Endothelial cell of umbilical vein (primary cell): Measurements from ENCODE around the gene CYP27A1. TPM values are rescaled to one million over a fixed set of nuclear protein-coding genes. Genes with fewer than 3 reads are reported as not detected.

Experiments
- BruUV-seq: library from RNA; stranded (reverse); fragments of 400-500 nt; replicated peaks from 2 replicates; lab custom pipeline; 2021; lab: Mats Ljungman, UMichigan
- CTCF ChIA-PET: fragments of 300-600, 350-600 bp; sonication (Branson Sonifier 250); formaldehyde crosslinking; loops from one replicate; lab custom pipeline; 2021; ENCODE audit warnings: antibody characterized with exemption, inconsistent platforms; lab: Charles Lee
- POLR2A ChIA-PET: fragments of 300-600, 350-600 bp; sonication (Branson Sonifier 250); formaldehyde crosslinking; loops from one replicate; lab custom pipeline; 2021; ENCODE audit warnings: antibody characterized with exemption, inconsistent platforms; lab: Charles Lee
- DNase-seq: peaks from one replicate; pipeline ENCODE4 v3.0.0-alpha.2; 2011; ENCODE audit warnings: low read depth, low spot score
- FAIRE-seq: peaks from 2 replicates; lab custom pipeline; 2011; peaks lifted over from hg19 to GRCh38; lab: Jason Lieb, UNC
- H2AFZ ChIP-seq: 2 replicates; pipeline ENCODE4 v1.6.0; 2012; ENCODE audit warnings: low read depth, low read length, control low read depth, inconsistent platforms
- H3K27ac ChIP-seq: 2 replicates; pipeline ENCODE4 v1.5.1; 2011; ENCODE audit warnings: low read depth, mild to moderate bottlenecking, control low read depth, low read length, moderate library complexity; ENCODE audit not compliant: insufficient read depth
- H3K27me3 ChIP-seq, 2 experiments: 2 replicates each; pipeline versions ENCODE4 v1.6.0 to v1.6.1; 2011; ENCODE audit warnings: low read length in 2 of 2, mixed read lengths in 1 of 2; ENCODE audit not compliant: control insufficient read depth in 2 of 2, insufficient read depth in 2 of 2
- H3K36me3 ChIP-seq, 2 experiments: 2 replicates in 1 of 2; 3 replicates in 1 of 2; pipeline ENCODE4 v1.5.1; 2011; ENCODE audit warnings: low read length in 2 of 2, mild to moderate bottlenecking in 1 of 2, moderate library complexity in 1 of 2; ENCODE audit not compliant: control insufficient read depth in 2 of 2, insufficient read depth in 2 of 2; ENCODE audit errors: extremely low read depth in 1 of 2
- H3K4me1 ChIP-seq: 3 replicates; pipeline ENCODE4 v1.5.1; 2011; ENCODE audit warnings: mild to moderate bottlenecking, low read length; ENCODE audit not compliant: control insufficient read depth, insufficient read depth; ENCODE audit errors: extremely low read depth
- H3K4me2 ChIP-seq: 2 replicates; pipeline ENCODE4 v1.6.1; 2011; ENCODE audit warnings: low read length, control low read depth, mixed read lengths; ENCODE audit not compliant: insufficient read depth
- H3K4me3 ChIP-seq, 3 experiments: fragments of 200-600 bp in 1 of 3; sonication (generic), shearing (Covaris generic) in 1 of 3; replicated peaks in 1 of 3; 2 replicates each; pipeline ENCODE4 v1.5.1; 2011 to 2016; ENCODE audit warnings: control low read depth in 3 of 3, low read length in 3 of 3, mild to moderate bottlenecking in 2 of 3, inconsistent platforms in 1 of 3, low read depth in 1 of 3, moderate library complexity in 1 of 3; ENCODE audit not compliant: insufficient read depth in 1 of 3
- H3K79me2 ChIP-seq: 2 replicates; pipeline ENCODE4 v1.6.0; 2012; ENCODE audit warnings: low read length, inconsistent platforms; ENCODE audit not compliant: control insufficient read depth, insufficient read depth
- H3K9ac ChIP-seq: replicated peaks from 2 replicates; pipeline ENCODE3; 2011; ENCODE audit warnings: low read length, control low read depth; ENCODE audit not compliant: insufficient read depth; ENCODE audit errors: extremely low read depth
- H3K9me1 ChIP-seq: replicated peaks from 3 replicates; pipeline ENCODE4 v1.6.0; 2011; ENCODE audit warnings: mild to moderate bottlenecking, low read length; ENCODE audit not compliant: control insufficient read depth, insufficient read depth; ENCODE audit errors: extremely low read depth
- H3K9me3 ChIP-seq: replicated peaks from 2 replicates; pipeline ENCODE4 v1.5.1; 2012; ENCODE audit warnings: low read length, inconsistent platforms; ENCODE audit not compliant: control insufficient read depth, insufficient read depth
- H4K20me1 ChIP-seq: replicated peaks from 2 replicates; pipeline ENCODE3; 2011; ENCODE audit warnings: mild to moderate bottlenecking, low read length; ENCODE audit not compliant: control insufficient read depth, insufficient read depth; ENCODE audit errors: extremely low read depth
- CTCF ChIP-seq, 2 donors: IDR thresholded peaks; 1 replicate in 1 of 2; 2 replicates in 1 of 2; pipeline ENCODE4 v1.5.1; 2011; ENCODE audit warnings: low read length in 2 of 2, mild to moderate bottlenecking in 2 of 2, moderate library complexity in 2 of 2, control low read depth in 1 of 2, inconsistent platforms in 1 of 2, low read depth in 1 of 2; ENCODE audit not compliant: insufficient read depth in 1 of 2; ENCODE audit errors: extremely low read depth in 1 of 2
- EZH2 ChIP-seq: IDR thresholded peaks from 2 replicates; pipeline ENCODE4 v1.6.1; 2012; ENCODE audit warnings: borderline replicate concordance, low read depth, mild to moderate bottlenecking, moderate library complexity, low read length, inconsistent platforms; ENCODE audit not compliant: severe bottlenecking
- FOS ChIP-seq: IDR thresholded peaks from 2 replicates; pipeline ENCODE4 v1.6.1; 2011; ENCODE audit warnings: mild to moderate bottlenecking, low read length, moderate library complexity, borderline replicate concordance; ENCODE audit not compliant: insufficient read depth
- GATA2 ChIP-seq: IDR thresholded peaks from 2 replicates; pipeline ENCODE4 v1.7.0; 2011; ENCODE audit warnings: low read depth, mild to moderate bottlenecking, moderate library complexity, mixed read lengths, low read length; ENCODE audit not compliant: insufficient read length, insufficient read depth
- JUN ChIP-seq: IDR thresholded peaks from 2 replicates; pipeline ENCODE4 v1.6.1; 2011; ENCODE audit warnings: borderline replicate concordance, low read depth; ENCODE audit not compliant: insufficient read length, insufficient read depth
- MYC ChIP-seq: IDR thresholded peaks from one replicate; pipeline ENCODE4 v1.6.1; 2011; ENCODE audit warnings: mild to moderate bottlenecking, low read depth, low read length
- POLR2A ChIP-seq: IDR thresholded peaks from 2 replicates; pipeline ENCODE4 v1.6.1; 2012; ENCODE audit warnings: low read depth, mild to moderate bottlenecking, control low read depth, low read length
- POLR2AphosphoS5 ChIP-seq: IDR thresholded peaks from 2 replicates; pipeline ENCODE4 v1.6.1; 2012; ENCODE audit warnings: low read depth, mild to moderate bottlenecking, control low read depth, low read length, moderate library complexity; ENCODE audit not compliant: insufficient read depth
- dilution Hi-C: fragments of 300-500 bp; cut with MboI; formaldehyde crosslinking; loops from one replicate; pipeline ENCODE4 v1.15.0; 2019; ENCODE audit warnings: low sequenced_read_pairs; ENCODE audit not compliant: extremely low pct_ligation_motif_present
- intact Hi-C: fragments of 100-400 bp; cut with micrococcal nuclease; formaldehyde crosslinking; loops from one replicate; pipeline ENCODE4 v1.10.0; 2022
- polyA plus RNA-seq, 4 experiments: library from polyadenylated mRNA; depleted of rRNA in 3 of 4; stranded (reverse) in 3 of 4; unstranded in 1 of 4; fragments of >200 nt; gene quantifications; 2 replicates each; pipeline versions ENCODE4 v1.2.1 to v1.2.3, GENCODE V29; 2011 to 2012; ENCODE audit warnings: missing spikeins in 1 of 4
- total RNA-seq: library from RNA; stranded (reverse); gene quantifications from 2 replicates; pipeline ENCODE4 v1.2.3, GENCODE V29; 2021
- TF ChIP-seq, protein P1 (sequence below): IDR thresholded peaks from 2 replicates; pipeline ENCODE4 v1.6.1; 2011; ENCODE audit not compliant: insufficient read depth, insufficient read length

Gene CYP27A1
- total and polyA plus RNA-seq, 2 donors (not counting 3 experiments of a cell fraction or from before 2014, with no cell fraction given), result 15.1 to 34.9 TPM

DNA sequence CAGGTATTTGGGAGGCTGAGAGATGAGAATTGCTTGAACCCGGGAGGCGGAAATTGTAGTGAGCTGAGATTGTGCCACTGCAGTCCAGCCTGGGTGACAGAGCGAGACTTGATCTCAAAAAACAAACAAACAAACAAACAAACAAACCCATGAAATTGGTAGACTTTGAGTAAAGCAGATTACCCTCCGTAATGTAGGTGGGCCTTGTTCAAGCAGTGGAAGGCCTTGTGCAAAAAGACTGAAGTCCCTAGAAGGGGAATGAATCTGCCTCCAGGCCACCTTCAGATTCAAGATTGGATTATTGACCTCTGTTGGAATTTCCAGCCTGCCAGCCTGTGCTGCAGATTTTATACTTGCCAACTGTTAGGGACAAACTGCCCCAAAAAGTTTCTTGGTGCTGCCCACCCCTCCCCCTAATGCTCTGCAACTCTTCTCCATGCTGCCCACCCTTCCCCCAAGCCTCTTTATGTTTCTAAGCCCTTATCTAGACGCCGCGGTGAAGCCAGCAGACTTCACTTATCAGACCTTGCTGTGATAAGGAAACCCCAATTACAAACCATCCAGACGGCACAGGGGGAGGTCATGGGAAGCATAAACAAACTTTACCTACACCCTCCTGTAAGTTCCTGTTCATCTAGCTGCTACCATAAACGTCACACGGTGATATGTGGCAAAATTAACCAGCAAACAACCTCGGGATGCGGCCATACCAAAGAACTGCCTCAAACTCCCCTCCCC, 17.0 kb downstream of the CYP27A1 start:
- H3K4me2 ChIP-seq, result no peak overlapping the region
- peaks cover 4% of the 10 kb centered on the region in 2 experiments for H3K27me3 ChIP-seq
- H4K20me1 ChIP-seq, result no peaks in the 10 kb centered on the region
- intact Hi-C loops, result no loop called here
- ChIA-PET CTCF (no interaction called here), POLR2A (no interaction called here)
- H3K9me1 ChIP-seq, result no peaks in the 10 kb centered on the region
- no peaks in the 10 kb centered on the region for H3K79me2 ChIP-seq
- H3K36me3 ChIP-seq, result no peaks in the 10 kb centered on the region
- no peaks in the 10 kb centered on the region for H3K4me1 ChIP-seq
- TF ChIP-seq CTCF (IDR thresholded peaks at IDR 0.05; ENCODE audit: extremely low read depth in 1 of 2, insufficient read depth in 1 of 2, low read depth in 1 of 2, low read length in 2 of 2), result no peak
- TF ChIP-seq MYC, result no peak
- no peak for TF ChIP-seq GATA2
- no peak for TF ChIP-seq POLR2A
- no peak for TF ChIP-seq EZH2
- no peak for TF ChIP-seq JUN
- no peak for TF ChIP-seq POLR2AphosphoS5
- TF ChIP-seq FOS, result no peak
- TF ChIP-seq, protein P1, sequence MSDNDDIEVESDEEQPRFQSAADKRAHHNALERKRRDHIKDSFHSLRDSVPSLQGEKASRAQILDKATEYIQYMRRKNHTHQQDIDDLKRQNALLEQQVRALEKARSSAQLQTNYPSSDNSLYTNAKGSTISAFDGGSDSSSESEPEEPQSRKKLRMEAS, result no peak
- H3K9me3 ChIP-seq, result no peaks in the 10 kb centered on the region
- no TSS peak for BruUV-seq
- no peak overlapping the region for H3K4me3 ChIP-seq
- no peak overlapping the region for H3K27ac ChIP-seq
- FAIRE-seq, result no peak
- H2AFZ ChIP-seq, result no peak overlapping the region
- H3K9ac ChIP-seq, result no peak overlapping the region
- dilution Hi-C loops, result no loop called here
- DNase-seq, result no peak
